Trophoblast cell (in vitro differentiated cells and primary cell): ENCODE data around the gene BABAM2.

Source experiments
- DNase-seq, 2 donors: peaks; one replicate each; pipeline ENCODE4 v3.0.0-alpha.2; 2016
- H2AFZ ChIP-seq: 2 replicates; pipeline ENCODE4 v1.6.1; 2013; ENCODE audit warnings: low read length, moderate library complexity, mild to moderate bottlenecking; ENCODE audit not compliant: insufficient read depth, poor library complexity
- H2AK5ac ChIP-seq: 2 replicates; pipeline ENCODE4 v1.6.1; 2013; ENCODE audit warnings: mild to moderate bottlenecking, low read length
- H2BK120ac ChIP-seq: 2 replicates; pipeline ENCODE4 v1.6.1; 2013; ENCODE audit warnings: low read length, mild to moderate bottlenecking, moderate library complexity; ENCODE audit not compliant: insufficient read depth, poor library complexity
- H2BK12ac ChIP-seq: 2 replicates; pipeline ENCODE4 v1.6.1; 2013; ENCODE audit warnings: mild to moderate bottlenecking, low read length, moderate library complexity
- H2BK5ac ChIP-seq: 2 replicates; pipeline ENCODE4 v1.6.1; 2013; ENCODE audit warnings: low read length, low read depth, moderate library complexity, mild to moderate bottlenecking; ENCODE audit not compliant: poor library complexity
- H3K14ac ChIP-seq: 2 replicates; pipeline ENCODE4 v1.6.1; 2013; ENCODE audit warnings: mild to moderate bottlenecking, low read length
- H3K18ac ChIP-seq: 2 replicates; pipeline ENCODE4 v1.6.1; 2013; ENCODE audit warnings: mild to moderate bottlenecking, low read length
- H3K23ac ChIP-seq: 2 replicates; pipeline ENCODE4 v1.6.1; 2013; ENCODE audit warnings: low read length
- H3K27ac ChIP-seq: 2 replicates; pipeline ENCODE4 v1.5.1; 2013; ENCODE audit warnings: low read depth, mild to moderate bottlenecking, inconsistent platforms, low read length, moderate library complexity
- H3K27me3 ChIP-seq: 2 replicates; pipeline ENCODE4 v1.6.1; 2013; ENCODE audit warnings: inconsistent platforms, mild to moderate bottlenecking, low read length, moderate library complexity; ENCODE audit not compliant: insufficient read depth
- H3K36me3 ChIP-seq, 2 experiments: 1 replicate in 1 of 2; 2 replicates in 1 of 2; pipeline ENCODE4 v1.6.1; 2013; ENCODE audit warnings: low read length in 2 of 2, mild to moderate bottlenecking in 2 of 2, moderate library complexity in 1 of 2; ENCODE audit not compliant: insufficient read depth in 2 of 2, control insufficient read depth in 1 of 2
- H3K4ac ChIP-seq: 2 replicates; pipeline ENCODE4 v1.6.1; 2013; ENCODE audit warnings: low read depth, mild to moderate bottlenecking, low read length, moderate library complexity
- H3K4me1 ChIP-seq, 2 experiments: 1 replicate in 1 of 2; 2 replicates in 1 of 2; pipeline ENCODE4 v1.6.1; 2013; ENCODE audit warnings: low read length in 2 of 2, mild to moderate bottlenecking in 2 of 2, moderate library complexity in 1 of 2; ENCODE audit not compliant: insufficient read depth in 2 of 2, control insufficient read depth in 1 of 2
- H3K4me2 ChIP-seq: 2 replicates; pipeline ENCODE4 v1.6.1; 2013; ENCODE audit warnings: inconsistent platforms, mild to moderate bottlenecking, low read length, moderate library complexity
- H3K4me3 ChIP-seq: 2 replicates; pipeline ENCODE4 v1.5.1; 2013; ENCODE audit warnings: mild to moderate bottlenecking, low read depth, low read length, inconsistent platforms
- H3K79me1 ChIP-seq: one replicate; pipeline ENCODE4 v1.6.1; 2013; ENCODE audit warnings: low read length
- H3K79me2 ChIP-seq: 2 replicates; pipeline ENCODE4 v1.6.1; 2013; ENCODE audit warnings: low read length, mild to moderate bottlenecking; ENCODE audit not compliant: control insufficient read depth, insufficient read depth, poor library complexity
- H3K9ac ChIP-seq: 2 replicates; pipeline ENCODE4 v1.6.1; 2013; ENCODE audit warnings: mild to moderate bottlenecking, low read length
- H3K9me3 ChIP-seq: 2 replicates; pipeline ENCODE4 v1.6.1; 2013; ENCODE audit warnings: low read depth, mild to moderate bottlenecking, control low read depth, inconsistent platforms, low read length; ENCODE audit not compliant: insufficient read depth
- H4K12ac ChIP-seq: 2 replicates; pipeline ENCODE4 v1.6.1; 2013; ENCODE audit warnings: low read depth, mild to moderate bottlenecking, low read length, moderate library complexity
- H4K8ac ChIP-seq: 2 replicates; pipeline ENCODE4 v1.6.1; 2013; ENCODE audit warnings: low read depth, mild to moderate bottlenecking, low read length, moderate library complexity
- H4K91ac ChIP-seq: one replicate; pipeline ENCODE4 v1.6.1; 2013; ENCODE audit warnings: low read depth, mild to moderate bottlenecking, low read length, moderate library complexity
- WGBS: extraction: QIAGEN DNeasy Blood & Tissue Kit; methylation state at CpG from one replicate; pipeline ENCODE4 v1.1.7; 2013; ENCODE audit warnings: missing lambda C conversion rate; ENCODE audit not compliant: insufficient read length, insufficient coverage; ENCODE audit errors: extremely low coverage; 5-methylcytosine and 5-hydroxymethylcytosine counted together

Gene BABAM2

GRCh38 chr2:28322981-28323396, 432.5 kb downstream of the BABAM2 start:
- H2AFZ ChIP-seq = no peak overlapping the region
- no peak overlapping the region for H2BK12ac ChIP-seq
- no peak overlapping the region for H3K4ac ChIP-seq
- no peaks in the 10 kb centered on the region for H3K27me3 ChIP-seq
- no peak overlapping the region for H2BK120ac ChIP-seq
- H4K12ac ChIP-seq = no peak overlapping the region
- H3K18ac ChIP-seq = no peak overlapping the region
- H3K4me3 ChIP-seq = no peak overlapping the region
- no peak overlapping the region for H3K9ac ChIP-seq
- no peaks in the 10 kb centered on the region for H3K9me3 ChIP-seq
- no peak overlapping the region for H2BK5ac ChIP-seq
- no peaks in the 10 kb centered on the region for H3K36me3 ChIP-seq
- H3K4me2 ChIP-seq = no peak overlapping the region
- no peak overlapping the region for H4K91ac ChIP-seq
- no peak overlapping the region for H3K23ac ChIP-seq
- no peaks in the 10 kb centered on the region for H3K79me2 ChIP-seq
- H2AK5ac ChIP-seq = no peak overlapping the region
- no peaks in the 10 kb centered on the region for H3K79me1 ChIP-seq
- no peak overlapping the region for H4K8ac ChIP-seq
- peaks cover 12 to 19% of the 10 kb centered on the region in 2 experiments for H3K4me1 ChIP-seq
- WGBS = no CpG with 5 or more reads among the region's 6 CpGs
- DNase-seq = no peak
- H3K27ac ChIP-seq = no peak overlapping the region
- H3K14ac ChIP-seq = no peak overlapping the region

GRCh38 chr2:28325173-28325566, 434.6 kb downstream of the BABAM2 start:
- H4K12ac ChIP-seq = no peak overlapping the region
- WGBS = no CpG with 5 or more reads among the region's 5 CpGs
- no peak overlapping the region for H3K14ac ChIP-seq
- no peak overlapping the region for H3K18ac ChIP-seq
- no peak overlapping the region for H3K9ac ChIP-seq
- no peak overlapping the region for H2BK5ac ChIP-seq
- DNase-seq = no peak
- H4K91ac ChIP-seq = no peak overlapping the region
- H3K4me1 ChIP-seq = peaks cover 12 to 19% of the 10 kb centered on the region in 2 experiments
- H2BK12ac ChIP-seq = no peak overlapping the region
- no peak overlapping the region for H3K4ac ChIP-seq
- H3K27me3 ChIP-seq = no peaks in the 10 kb centered on the region
- H2AFZ ChIP-seq = no peak overlapping the region
- no peak overlapping the region for H2BK120ac ChIP-seq
- no peaks in the 10 kb centered on the region for H3K9me3 ChIP-seq
- H3K79me1 ChIP-seq = no peaks in the 10 kb centered on the region
- no peaks in the 10 kb centered on the region for H3K79me2 ChIP-seq
- no peak overlapping the region for H3K27ac ChIP-seq
- no peak overlapping the region for H3K23ac ChIP-seq
- H3K36me3 ChIP-seq = no peaks in the 10 kb centered on the region
- no peak overlapping the region for H3K4me2 ChIP-seq
- H4K8ac ChIP-seq = no peak overlapping the region
- H3K4me3 ChIP-seq = no peak overlapping the region
- no peak overlapping the region for H2AK5ac ChIP-seq

- H2AK5ac ChIP-seq = no peak overlapping the region
- H3K18ac ChIP-seq = no peak overlapping the region
- no peak overlapping the region for H3K4ac ChIP-seq
- H3K4me1 ChIP-seq = peaks cover 12 to 19% of the 10 kb centered on the region in 2 experiments
- H3K79me2 ChIP-seq = no peaks in the 10 kb centered on the region
- no CpG with 5 or more reads among the region's 10 CpGs for WGBS
- no peak overlapping the region for H3K9ac ChIP-seq
- no peaks in the 10 kb centered on the region for H3K36me3 ChIP-seq
- no peaks in the 10 kb centered on the region for H3K79me1 ChIP-seq
- no peak overlapping the region for H3K14ac ChIP-seq
- no peaks in the 10 kb centered on the region for H3K27me3 ChIP-seq
- H3K27ac ChIP-seq = no peak overlapping the region
- H3K23ac ChIP-seq = no peak overlapping the region
- H2AFZ ChIP-seq = no peak overlapping the region
- H3K9me3 ChIP-seq = no peaks in the 10 kb centered on the region
- H2BK12ac ChIP-seq = no peak overlapping the region
- no peak overlapping the region for H3K4me2 ChIP-seq
- H4K8ac ChIP-seq = no peak overlapping the region
- H4K12ac ChIP-seq = no peak overlapping the region
- DNase-seq = peak in 1 of 2 donors; percentile 23
- H2BK120ac ChIP-seq = no peak overlapping the region
- H2BK5ac ChIP-seq = no peak overlapping the region
- H4K91ac ChIP-seq = no peak overlapping the region
- H3K4me3 ChIP-seq = no peak overlapping the region
Measured at GRCh38 chr2:28325567-28326468, 435.3 kb downstream of the BABAM2 start.

- H3K18ac ChIP-seq = no peak overlapping the region
Measured at GRCh38 chr2:28326469-28326805, 435.9 kb downstream of the BABAM2 start.

More at GRCh38 chr2:28326469-28326805, 435.9 kb downstream of the BABAM2 start:
- no peaks in the 10 kb centered on the region for H3K36me3 ChIP-seq
- H3K23ac ChIP-seq = no peak overlapping the region
- no peak overlapping the region for H2BK5ac ChIP-seq
- WGBS = no CpG with 5 or more reads among the region's 4 CpGs
- no peak overlapping the region for H2AK5ac ChIP-seq
- no peaks in the 10 kb centered on the region for H3K79me2 ChIP-seq
- no peak overlapping the region for H3K14ac ChIP-seq
- H3K27me3 ChIP-seq = no peaks in the 10 kb centered on the region
- no peak overlapping the region for H3K4me2 ChIP-seq
- no peak overlapping the region for H4K8ac ChIP-seq
- no peak overlapping the region for H2BK12ac ChIP-seq
- H3K4me1 ChIP-seq = peaks cover 12 to 15% of the 10 kb centered on the region in 2 experiments
- no peak overlapping the region for H3K27ac ChIP-seq
- no peak overlapping the region for H3K9ac ChIP-seq
- H3K9me3 ChIP-seq = no peaks in the 10 kb centered on the region
- H2AFZ ChIP-seq = no peak overlapping the region
- no peak overlapping the region for H4K91ac ChIP-seq
- H4K12ac ChIP-seq = no peak overlapping the region
- H3K79me1 ChIP-seq = no peaks in the 10 kb centered on the region
- H3K4ac ChIP-seq = no peak overlapping the region
- no peak for DNase-seq
- no peak overlapping the region for H3K4me3 ChIP-seq
- H2BK120ac ChIP-seq = no peak overlapping the region
